ENCODE measurements around the gene RNF217. TPM values are rescaled to one million over a fixed set of nuclear protein-coding genes. Genes with fewer than 3 reads are reported as not detected.

RNF217 gene
- total RNA-seq (2022; extraction: Qiagen RNA extraction; ENCODE audit: low read depth) = 4.9 to 9.5 TPM (median 6.8 TPM) in 5 replicates

DNA sequence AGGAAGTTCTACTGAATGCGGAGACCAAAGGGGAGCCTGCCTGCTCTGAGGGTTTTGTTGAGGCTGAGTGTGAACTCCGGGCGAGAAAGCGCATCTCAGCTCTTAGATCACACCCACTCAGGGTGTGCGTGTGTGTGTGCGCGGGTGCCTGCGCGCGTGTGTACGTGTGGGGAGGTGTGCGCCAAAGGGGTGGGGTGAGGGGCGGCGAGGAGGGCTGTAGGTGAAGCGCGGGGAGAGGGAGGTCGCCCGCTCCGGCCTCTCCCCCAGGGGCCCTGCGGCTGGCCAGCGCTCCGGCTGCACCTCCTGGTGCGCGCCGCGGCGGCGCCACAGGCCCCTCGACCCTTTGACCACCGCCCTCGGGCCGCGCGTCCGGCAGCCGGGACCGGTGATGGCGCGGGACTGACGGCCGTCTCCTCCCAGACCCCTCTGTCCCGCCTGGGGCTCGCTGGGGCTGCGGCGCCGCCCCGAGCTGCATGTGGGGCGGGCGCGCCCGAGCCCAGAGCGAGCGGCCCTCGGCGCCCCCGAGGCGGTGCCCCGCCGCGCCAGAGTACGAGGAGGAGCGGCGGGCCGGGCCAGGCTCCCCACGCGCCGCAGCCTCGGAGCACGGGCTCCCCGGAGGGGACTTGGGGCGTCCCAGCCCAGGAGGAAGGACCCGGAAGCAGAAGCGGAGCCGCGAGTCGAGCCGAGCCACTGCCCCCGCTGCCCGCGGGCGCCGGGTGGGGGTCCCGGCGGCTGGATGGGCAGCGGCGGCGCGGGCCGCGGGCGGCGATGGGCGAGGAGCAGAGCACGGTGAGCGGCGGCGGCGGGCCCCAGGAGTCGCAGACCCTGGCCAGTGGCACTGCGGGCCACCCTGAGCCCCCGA is at the start of gene RNF217:
Gene RNF217 (plus strand): TSS at position 661 of the 862 bp plus-strand sequence. CDS start 108 bp downstream, at position 769.

Other genes with a start within 250 kb of the RNF217 start
- 43.8 to 50.6 TPM (median 47.9 TPM) in 5 replicates for gene TPD52L1, start 191.3 kb downstream of the RNF217 start, total RNA-seq (2022; extraction: Qiagen RNA extraction; ENCODE audit: low read depth)

All from A549 treated with RU486 at 1 μM for 4 hours (cell line).